SH-SY5Y (cell line): ENCODE data around the gene SERPINA3.

Experiments used
- GATA2 ChIP-seq: IDR thresholded peaks from 2 replicates; pipeline ENCODE4 v1.6.1; 2011; ENCODE audit warnings: mild to moderate bottlenecking, low read depth, low read length
- GATA3 ChIP-seq: IDR thresholded peaks from 2 replicates; pipeline ENCODE4 v1.6.1; 2011; ENCODE audit warnings: low read depth, mild to moderate bottlenecking, low read length, moderate library complexity

The SERPINA3 gene

GRCh38 chr14:94595912-94596311 lies 16.3 kb upstream of the SERPINA3 start:
- TF ChIP-seq GATA3, result no peak
- no peak for TF ChIP-seq GATA2

DNA sequence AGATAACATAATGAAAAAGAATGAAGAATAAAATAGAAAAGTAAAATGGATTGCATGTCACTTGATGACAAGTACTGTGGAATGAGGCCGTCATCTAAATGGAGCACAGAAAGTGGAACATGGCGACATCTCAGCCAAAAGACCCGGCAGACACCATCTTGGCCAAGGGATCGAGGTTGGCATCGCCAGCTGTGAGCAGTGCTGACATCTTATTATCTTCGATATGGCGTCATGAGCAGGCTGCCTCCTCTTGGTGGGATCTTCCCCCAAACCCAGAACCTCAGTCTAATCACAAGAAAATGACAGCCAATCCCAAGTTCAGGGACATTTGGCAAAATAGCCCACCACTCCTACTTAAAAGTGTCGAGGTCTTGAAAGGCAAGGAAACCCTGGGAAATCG lies 15.8 kb upstream of the SERPINA3 start:
- TF ChIP-seq GATA2 (no peak), GATA3 (no peak)

DNA sequence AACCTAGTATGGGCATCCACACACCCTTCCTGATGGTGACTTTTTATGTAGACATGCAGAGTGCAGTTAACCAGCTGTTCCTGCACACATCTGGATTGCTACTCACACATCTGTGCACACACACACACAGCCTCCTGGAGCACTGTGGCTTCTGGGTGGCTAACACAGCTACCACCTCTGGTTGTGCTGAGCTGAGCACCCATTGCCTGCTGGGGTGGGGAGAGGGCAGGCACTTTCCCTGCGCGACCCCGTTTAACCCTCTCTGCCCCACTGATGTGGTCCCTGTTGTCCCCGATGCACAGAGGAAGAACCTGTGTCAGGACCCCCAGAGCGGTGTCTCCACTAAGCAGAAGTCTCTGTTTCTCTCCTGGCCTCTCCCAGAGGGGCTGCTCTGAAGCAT lies 14.4 kb upstream of the SERPINA3 start:
- TF ChIP-seq GATA3 (no peak), GATA2 (no peak)

DNA sequence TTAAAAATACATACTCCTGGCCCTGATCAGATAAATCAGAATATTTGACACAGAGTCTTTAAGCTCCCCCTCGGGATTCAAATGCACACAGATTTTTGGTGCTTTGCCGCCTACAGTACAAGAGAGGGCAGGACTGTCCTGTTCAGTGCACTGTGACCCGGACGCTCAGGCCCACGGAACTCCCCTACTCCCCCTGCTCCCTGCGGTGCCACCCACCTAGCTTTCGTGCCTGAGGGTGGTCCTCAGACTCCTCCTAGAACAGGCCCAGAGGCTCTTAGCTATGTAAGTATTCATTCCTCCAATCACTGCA lies 13.7 kb upstream of the SERPINA3 start:
- TF ChIP-seq GATA2 (no peak), GATA3 (no peak)

GRCh38 chr14:94598816-94599655 lies 13.2 kb upstream of the SERPINA3 start:
- TF ChIP-seq GATA3, result no peak

- TF ChIP-seq GATA2, result no peak
- TF ChIP-seq GATA3, result no peak
Observed at GRCh38 chr14:94599656-94600004, 12.6 kb upstream of the SERPINA3 start.

DNA sequence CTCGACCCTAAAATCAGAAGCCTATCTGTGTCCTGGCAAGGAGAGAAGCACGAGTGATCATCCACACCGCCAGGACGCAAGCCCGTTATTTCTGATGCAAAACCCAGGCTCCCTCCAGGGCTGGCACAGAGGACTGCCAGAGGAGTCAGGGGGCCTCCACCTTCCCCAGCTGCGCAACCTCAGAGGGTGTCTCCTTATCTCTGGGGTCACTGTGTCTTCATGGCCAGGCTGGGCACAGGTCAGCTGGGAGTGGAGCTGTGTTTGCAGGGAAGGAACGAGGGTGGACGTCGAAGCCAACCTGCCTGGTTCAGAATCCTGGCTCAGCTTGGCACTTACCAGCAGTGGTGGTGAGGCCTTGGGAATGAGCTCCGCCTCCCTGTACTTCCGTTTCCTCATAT lies 12.0 kb upstream of the SERPINA3 start:
- TF ChIP-seq GATA2 (no peak), GATA3 (no peak)

DNA sequence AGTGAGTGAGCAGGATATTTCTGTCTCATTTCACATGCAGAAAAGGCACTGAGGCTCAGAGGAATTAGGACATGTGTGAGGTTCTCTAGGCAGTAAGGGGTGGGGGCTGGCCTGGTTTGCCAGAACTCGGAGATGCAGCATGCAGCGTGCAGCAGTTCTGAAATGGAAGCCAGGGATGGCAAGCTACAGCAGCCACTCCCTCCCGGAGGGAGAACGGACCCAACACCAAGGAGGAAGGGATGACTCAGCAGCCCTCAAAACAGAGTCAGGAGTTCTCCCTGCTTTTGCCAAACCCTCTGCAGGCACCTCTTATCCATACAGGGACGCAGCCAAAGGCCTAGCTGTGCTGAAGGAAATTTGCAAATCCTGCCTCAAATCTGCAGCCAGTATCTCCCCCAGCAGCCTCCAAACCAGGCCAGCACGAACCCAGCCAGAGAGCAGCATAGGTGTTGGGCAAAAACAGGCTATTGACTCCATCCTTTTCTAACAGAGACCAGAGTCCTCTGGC lies 10.3 kb upstream of the SERPINA3 start:
- TF ChIP-seq GATA2 (no peak), GATA3 (no peak)

- no peak for TF ChIP-seq GATA3
- no peak for TF ChIP-seq GATA2
Observed at GRCh38 chr14:94602722-94603121, 9.5 kb upstream of the SERPINA3 start.

DNA sequence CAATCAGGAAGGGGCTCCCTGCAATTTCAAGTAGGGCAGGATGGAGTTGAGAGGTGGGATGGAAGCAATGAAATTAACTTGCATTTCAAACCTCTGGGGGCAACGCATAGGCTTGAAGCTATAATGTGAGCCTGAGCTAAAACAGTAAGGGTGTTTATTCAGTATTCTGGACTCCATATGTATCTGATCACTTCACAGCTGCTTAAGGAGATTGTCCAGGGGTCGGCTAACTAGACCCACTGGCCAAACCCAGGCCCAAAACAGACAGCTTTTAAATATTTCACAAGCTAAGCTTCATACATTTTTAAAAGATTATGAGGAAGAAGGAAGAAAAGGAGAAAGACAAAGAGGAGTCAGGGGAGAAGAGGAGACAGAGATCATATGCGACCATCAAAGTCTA lies 6.8 kb upstream of the SERPINA3 start:
- no peak for TF ChIP-seq GATA3
- TF ChIP-seq GATA2, result no peak

- TF ChIP-seq GATA3, result no peak
- no peak for TF ChIP-seq GATA2
Observed at GRCh38 chr14:94611179-94611578, 1.0 kb upstream of the SERPINA3 start.

DNA sequence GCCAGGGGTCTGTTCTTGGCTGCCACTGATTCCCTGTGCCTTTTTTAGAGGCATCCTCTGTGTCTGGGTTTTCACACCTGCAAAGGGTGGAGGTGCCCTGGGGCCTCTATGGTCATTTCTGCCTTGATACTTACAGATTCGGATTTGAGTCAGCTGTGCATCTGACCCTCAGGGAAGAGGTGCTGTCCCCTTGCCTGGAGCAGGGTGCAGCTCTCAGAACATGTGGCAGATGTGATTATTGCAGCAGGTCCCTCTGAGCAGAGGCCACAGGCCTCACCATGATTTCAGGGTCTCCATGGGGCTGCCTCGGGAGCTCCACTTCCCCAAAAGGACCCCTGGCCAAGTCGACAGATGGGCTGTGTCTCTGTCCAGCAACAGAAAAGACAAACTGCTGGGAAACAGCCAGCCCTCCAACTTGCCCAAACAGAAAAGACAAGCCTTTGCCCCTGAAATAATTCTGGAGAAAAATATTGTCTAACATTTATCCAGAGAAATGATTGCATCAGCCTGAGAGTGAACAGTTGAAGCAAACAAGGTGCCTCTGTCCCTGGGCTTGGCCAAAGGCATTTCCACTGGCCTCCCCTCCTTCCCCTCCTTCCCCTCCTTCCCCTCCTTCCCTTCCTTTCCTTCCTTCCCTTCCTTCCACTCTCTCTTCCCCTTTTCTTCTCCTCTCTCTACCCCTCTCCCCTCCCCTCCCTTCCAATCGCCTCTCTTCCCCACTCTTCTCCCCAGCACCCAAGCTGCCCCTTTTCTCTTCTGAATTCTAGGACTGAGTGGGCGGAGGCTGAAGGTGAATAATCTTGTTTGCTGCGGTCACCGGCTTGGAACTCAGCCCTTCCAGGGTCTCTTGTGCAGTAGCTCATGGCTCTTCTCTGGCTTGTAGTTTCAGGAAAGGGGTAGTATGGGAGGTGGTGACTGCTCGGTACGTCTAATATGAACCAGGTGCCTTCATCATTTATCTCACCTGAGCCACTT lies 676 bp downstream of the SERPINA3 start:
- TF ChIP-seq GATA3 (no peak), GATA2 (no peak)

DNA sequence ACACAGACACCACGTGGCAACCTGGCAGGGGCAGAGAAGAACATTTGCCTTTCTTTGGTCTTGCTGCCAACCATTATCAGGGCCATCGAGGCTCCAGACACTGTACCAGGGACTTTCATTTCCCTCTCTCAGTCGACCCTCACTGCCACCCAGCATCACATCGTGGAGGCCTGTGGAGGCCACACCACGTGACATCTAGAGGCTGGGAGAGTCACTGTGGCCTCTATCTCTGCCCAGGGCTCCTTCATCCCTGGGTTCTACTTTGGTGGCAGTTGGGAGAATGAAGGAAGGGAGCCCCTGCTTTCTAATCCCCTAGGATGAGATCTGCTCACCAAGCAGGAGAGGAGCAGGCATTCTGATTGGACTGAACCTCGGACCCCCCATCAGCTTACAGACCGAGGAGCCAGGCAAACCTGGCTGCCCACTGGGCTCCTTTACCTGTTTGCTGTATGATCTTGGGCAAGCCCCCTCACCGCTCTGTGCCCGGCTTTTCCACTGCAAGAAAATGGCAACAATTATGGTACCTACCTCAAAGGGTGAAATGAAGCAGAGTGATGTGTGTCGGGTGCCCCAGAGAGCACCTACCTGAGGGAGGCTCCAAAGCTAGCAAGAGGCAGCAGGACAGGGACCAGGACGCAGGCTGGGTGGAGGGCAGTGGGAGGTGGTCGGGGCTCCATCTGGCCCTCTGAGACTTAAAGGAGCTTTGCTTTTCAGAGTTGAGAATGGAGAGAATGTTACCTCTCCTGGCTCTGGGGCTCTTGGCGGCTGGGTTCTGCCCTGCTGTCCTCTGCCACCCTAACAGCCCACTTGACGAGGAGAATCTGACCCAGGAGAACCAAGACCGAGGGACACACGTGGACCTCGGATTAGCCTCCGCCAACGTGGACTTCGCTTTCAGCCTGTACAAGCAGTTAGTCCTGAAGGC lies 1.8 kb downstream of the SERPINA3 start:
- TF ChIP-seq GATA2 (no peak), GATA3 (no peak)

DNA sequence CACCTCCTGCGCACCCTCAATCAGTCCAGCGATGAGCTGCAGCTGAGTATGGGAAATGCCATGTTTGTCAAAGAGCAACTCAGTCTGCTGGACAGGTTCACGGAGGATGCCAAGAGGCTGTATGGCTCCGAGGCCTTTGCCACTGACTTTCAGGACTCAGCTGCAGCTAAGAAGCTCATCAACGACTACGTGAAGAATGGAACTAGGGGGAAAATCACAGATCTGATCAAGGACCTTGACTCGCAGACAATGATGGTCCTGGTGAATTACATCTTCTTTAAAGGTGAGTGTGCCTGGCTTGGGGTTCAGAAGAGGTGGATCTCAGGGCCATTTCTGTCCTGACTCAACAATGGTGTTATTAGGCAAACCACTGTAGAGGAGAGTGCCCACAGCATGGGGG lies 2.6 kb downstream of the SERPINA3 start:
- no peak for TF ChIP-seq GATA2
